ENCODE results near the gene LIN28A.
A peak's percentile ranks its signal among the peaks of the same experiment; 100 is the strongest.

Gene LIN28A

GRCh38 chr1:26405281-26405915 lies 5.2 kb upstream of the LIN28A start:
- TF ChIP-seq CTCF (IDR thresholded peaks at IDR 0.05), result no peak
- H3K27ac ChIP-seq, result no peak overlapping the region

DNA sequence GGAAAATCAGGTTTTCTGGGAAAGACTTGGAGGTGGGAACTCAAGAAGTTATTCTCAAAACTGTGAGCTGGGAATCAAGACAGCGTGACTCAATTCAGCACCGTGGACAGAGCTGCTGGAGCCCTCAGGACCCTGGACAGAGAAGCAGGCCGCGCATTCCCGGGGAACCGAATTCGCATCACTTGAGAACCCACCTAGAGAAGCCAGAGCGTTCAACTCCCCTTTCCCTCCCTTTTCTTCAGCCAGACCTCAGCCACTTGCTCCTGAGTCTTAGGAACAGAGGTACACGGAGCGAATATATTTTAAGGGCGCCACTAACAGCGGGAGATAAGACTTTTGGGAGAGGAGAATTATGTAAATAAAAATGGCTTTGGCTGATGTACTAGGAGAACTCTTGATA lies 2.0 kb upstream of the LIN28A start:
- no peak for TF ChIP-seq CTCF (IDR thresholded peaks at IDR 0.05)
- H3K4me3 ChIP-seq (ENCODE audit: low read depth in 1 of 2, low read length in 1 of 2), result peak overlapping the region in 1 of 2 experiments; percentile 10
- peaks cover 79% of the 10 kb centered on the region for H3K27me3 ChIP-seq
- no peaks in the 10 kb centered on the region for H3K9me3 ChIP-seq
- peaks cover 7 to 16% of the 10 kb centered on the region in 2 experiments for H3K4me1 ChIP-seq (ENCODE audit: control insufficient read depth in 1 of 2, insufficient read depth in 1 of 2, low read depth in 1 of 2, low read length in 1 of 2)
- H3K27ac ChIP-seq, result no peak overlapping the region
- H3K36me3 ChIP-seq, result no peaks in the 10 kb centered on the region

More at GRCh38 chr1:26405281-26405915, 5.2 kb upstream of the LIN28A start:
- peaks cover 7 to 16% of the 10 kb centered on the region in 2 experiments for H3K4me1 ChIP-seq (ENCODE audit: control insufficient read depth in 1 of 2, insufficient read depth in 1 of 2, low read depth in 1 of 2, low read length in 1 of 2)
- H3K27me3 ChIP-seq, result peaks cover 72% of the 10 kb centered on the region
- H3K9me3 ChIP-seq, result no peaks in the 10 kb centered on the region
- no peaks in the 10 kb centered on the region for H3K36me3 ChIP-seq
- H3K4me3 ChIP-seq (ENCODE audit: low read depth in 1 of 2, low read length in 1 of 2), result no peak overlapping the region

- Histone ChIP-seq H3K27me3 (peaks cover 79% of the 10 kb centered on the region), H3K9me3 (no peaks in the 10 kb centered on the region), H3K4me3 (ENCODE audit: low read depth in 1 of 2, low read length in 1 of 2) (peak overlapping the region in 1 of 2 experiments; percentile 10), H3K36me3 (no peaks in the 10 kb centered on the region), H3K27ac (no peak overlapping the region), H3K4me1 (ENCODE audit: control insufficient read depth in 1 of 2, insufficient read depth in 1 of 2, low read depth in 1 of 2, low read length in 1 of 2) (peaks cover 7 to 16% of the 10 kb centered on the region in 2 experiments)
- TF ChIP-seq CTCF (IDR thresholded peaks at IDR 0.05), result no peak
Measured at GRCh38 chr1:26409191-26409807, 1.3 kb upstream of the LIN28A start.

DNA sequence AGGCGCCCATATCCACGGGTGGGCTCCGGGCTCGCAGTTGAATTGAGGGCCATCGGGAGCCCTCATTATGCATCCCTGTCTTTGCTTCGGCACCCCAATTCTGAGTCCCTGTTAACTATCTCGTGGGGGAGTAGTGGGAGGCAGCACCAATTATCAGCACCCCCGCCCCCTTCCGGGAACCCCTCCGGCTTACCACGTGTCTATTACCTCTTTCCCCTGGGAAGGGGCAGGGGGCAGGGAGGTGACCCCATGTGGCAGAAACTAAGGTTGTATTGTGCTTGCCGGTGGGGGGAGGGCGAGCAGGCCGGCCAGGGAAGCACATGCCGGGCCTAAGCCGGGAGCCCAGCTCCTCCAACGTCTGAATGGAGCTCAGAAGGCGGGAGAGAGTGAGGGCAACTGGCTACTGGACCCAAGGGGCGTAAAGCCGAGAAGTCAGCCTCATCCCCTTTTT lies 1.0 kb downstream of the LIN28A start:
- Histone ChIP-seq H3K4me3 (ENCODE audit: low read depth in 1 of 2, low read length in 1 of 2) (no peak overlapping the region), H3K4me1 (ENCODE audit: control insufficient read depth in 1 of 2, insufficient read depth in 1 of 2, low read depth in 1 of 2, low read length in 1 of 2) (peaks cover 7 to 16% of the 10 kb centered on the region in 2 experiments), H3K27ac (no peak overlapping the region), H3K9me3 (no peaks in the 10 kb centered on the region), H3K27me3 (peaks cover 89% of the 10 kb centered on the region), H3K36me3 (no peaks in the 10 kb centered on the region)
- TF ChIP-seq CTCF (IDR thresholded peaks at IDR 0.05), result no peak

DNA sequence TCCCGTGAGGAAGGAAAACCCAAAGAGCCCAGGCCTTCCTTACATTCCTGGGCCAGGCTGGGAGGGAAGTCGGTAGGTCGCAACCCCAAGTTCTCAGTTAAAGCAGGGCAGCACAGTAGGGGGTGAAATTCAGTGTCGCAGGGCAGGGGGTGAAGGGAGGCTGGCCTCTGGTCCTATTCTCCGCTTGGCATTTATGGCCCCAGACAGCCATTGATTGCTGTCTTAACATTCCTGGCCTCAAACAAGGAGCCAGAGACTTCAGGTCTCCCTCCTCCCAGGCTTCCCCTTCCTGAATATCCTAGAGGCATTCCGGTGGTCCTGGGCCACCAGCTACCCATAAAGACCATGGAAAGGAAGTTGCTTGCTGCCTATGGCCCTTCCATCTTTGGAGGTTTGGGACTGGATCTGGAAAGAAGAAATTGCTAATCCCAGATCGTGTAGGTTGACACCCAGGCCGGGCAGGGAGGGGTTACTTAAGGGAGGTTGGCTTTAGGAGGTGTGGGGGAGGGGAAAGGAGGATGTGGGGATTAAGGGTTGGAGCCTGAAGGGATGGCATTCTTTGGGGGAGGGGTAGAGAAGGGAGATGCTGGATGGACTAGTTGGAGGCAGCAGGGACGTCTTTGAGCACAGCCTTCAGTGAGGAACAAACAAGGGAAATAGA lies 1.7 kb downstream of the LIN28A start:
- Histone ChIP-seq H3K36me3 (no peaks in the 10 kb centered on the region), H3K4me3 (ENCODE audit: low read depth in 1 of 2, low read length in 1 of 2) (no peak overlapping the region)

More for the DNA sequence above, 1.7 kb downstream of the LIN28A start:
- TF ChIP-seq CTCF (IDR thresholded peaks at IDR 0.05), result no peak
- Histone ChIP-seq H3K27me3 (peaks cover 91% of the 10 kb centered on the region), H3K4me1 (ENCODE audit: control insufficient read depth in 1 of 2, insufficient read depth in 1 of 2, low read depth in 1 of 2, low read length in 1 of 2) (peaks cover 7 to 16% of the 10 kb centered on the region in 2 experiments), H3K9me3 (no peaks in the 10 kb centered on the region), H3K27ac (no peak overlapping the region)

Data from neutrophil (primary cell).